Immature natural killer cell (primary cell): ENCODE results near the gene ILKAP. TPM values are rescaled to one million over a fixed set of nuclear protein-coding genes. Genes with fewer than 3 reads are reported as not detected.

Experiments used
- DNase-seq, 3 donors: peaks; one replicate each; pipeline ENCODE4 v3.0.0; 2022; ENCODE audit warnings: mixed read lengths in 1 of 3
- H3K27ac Mint-ChIP-seq, 6 donors: one replicate each; pipeline ENCODE4 v1.8.0; 2020; ENCODE audit warnings: mixed read lengths in 6 of 6, mild to moderate bottlenecking in 5 of 6, inconsistent platforms in 4 of 6, moderate library complexity in 3 of 6
- H3K27me3 Mint-ChIP-seq, 3 donors: one replicate each; pipeline ENCODE4 v1.8.0; 2020 to 2021; ENCODE audit warnings: low read depth in 3 of 3, mild to moderate bottlenecking in 3 of 3, mixed read lengths in 3 of 3, moderate library complexity in 3 of 3, inconsistent platforms in 1 of 3
- H3K36me3 Mint-ChIP-seq, 3 donors: one replicate each; pipeline ENCODE4 v1.8.0; 2020; ENCODE audit warnings: mixed read lengths in 3 of 3, inconsistent platforms in 2 of 3, mild to moderate bottlenecking in 2 of 3
- H3K4me1 Mint-ChIP-seq, 2 donors: one replicate each; pipeline ENCODE4 v1.8.0; 2020; ENCODE audit warnings: inconsistent platforms in 2 of 2, mild to moderate bottlenecking in 2 of 2, mixed read lengths in 2 of 2, moderate library complexity in 1 of 2
- H3K4me3 Mint-ChIP-seq, 5 donors: one replicate each; pipeline ENCODE4 v1.8.0; 2020; ENCODE audit warnings: mild to moderate bottlenecking in 5 of 5, mixed read lengths in 5 of 5, inconsistent platforms in 3 of 5, moderate library complexity in 3 of 5
- H3K9me3 Mint-ChIP-seq, 6 donors: one replicate each; pipeline ENCODE4 v1.8.0; 2020; ENCODE audit warnings: mild to moderate bottlenecking in 6 of 6, mixed read lengths in 6 of 6, inconsistent platforms in 4 of 6, moderate library complexity in 3 of 6
- polyA plus RNA-seq, 3 donors: library from polyadenylated mRNA; unstranded; fragments of 300-500 nt; fragmentation: Illumina TruSeq; gene quantifications; one replicate each; pipeline ENCODE4 v1.2.3, GENCODE V29; 2021

ILKAP gene
- polyA plus RNA-seq, 3 donors from 2014 or later, result 59.2 to 82.8 (median 59.3) TPM

GRCh38 chr2:238240757-238241711 is 37.5 kb upstream of the ILKAP start:
- Mint-ChIP-seq H3K27ac (peak overlapping the region in 1 of 6 donors; percentile 87), H3K9me3 (no peaks in the 10 kb centered on the region), H3K4me3 (peak overlapping the region; percentile 36 to 67 (median 54)), H3K27me3 (peaks cover 2 to 7% (median 3%) of the 10 kb centered on the region in 3 donors), H3K4me1 (peaks cover 0 to 10% of the 10 kb centered on the region in 2 donors), H3K36me3 (peaks cover under 1 to 11% (median 6%) of the 10 kb centered on the region in 3 donors)
- DNase-seq, result peak; percentile 51 to 53 (median 52)

- H3K27me3 Mint-ChIP-seq, result peaks cover 3 to 7% (median 5%) of the 10 kb centered on the region in 3 donors
- H3K4me3 Mint-ChIP-seq, result peak within 1 kb of the TSS; percentile 88 to 98 (median 92)
- peaks cover 0 to 12% of the 10 kb centered on the region in 2 donors for H3K4me1 Mint-ChIP-seq
- no peaks in the 10 kb centered on the region for H3K9me3 Mint-ChIP-seq
- peak; percentile 86 to 87 (median 87) for DNase-seq
- peak within 1 kb of the TSS; percentile 62 to 88 (median 85) for H3K27ac Mint-ChIP-seq
- H3K36me3 Mint-ChIP-seq, result peaks cover 0 to 7% (median 1%) of the 10 kb centered on the region in 3 donors
These were observed 36.6 kb upstream of the ILKAP start, which contains the start of gene HES6 for GRCh38 chr2:238239863-238240756. Gene HES6 (minus strand): TSS chr2:238240038. CDS start chr2:238239905, 133 bp downstream.

DNA sequence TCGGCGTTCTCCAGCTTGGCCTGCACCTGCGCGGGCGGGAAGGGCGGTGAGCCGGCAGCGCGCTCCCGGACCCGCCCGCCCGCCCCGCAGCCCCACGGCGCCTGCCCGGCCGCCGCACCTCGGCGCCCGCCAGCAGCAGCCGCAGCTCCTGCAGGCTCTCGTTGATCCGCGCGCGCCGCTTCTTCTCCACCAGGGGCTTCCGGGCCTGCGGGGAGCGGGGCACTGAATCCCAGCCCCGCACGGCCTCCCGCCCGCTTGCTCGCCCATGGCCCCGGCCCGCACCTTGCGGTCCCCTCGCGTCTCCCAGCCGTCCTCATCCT is 36.0 kb upstream of the ILKAP start:
- Mint-ChIP-seq H3K4me3 (peak overlapping the region in 2 of 5 donors; percentile 18 to 47), H3K9me3 (no peaks in the 10 kb centered on the region), H3K4me1 (peaks cover 0 to 13% of the 10 kb centered on the region in 2 donors), H3K27me3 (peaks cover 5 to 7% (median 6%) of the 10 kb centered on the region in 3 donors), H3K27ac (no peak overlapping the region), H3K36me3 (peaks cover 0 to 5% (median 0%) of the 10 kb centered on the region in 3 donors)
- no peak for DNase-seq

- H3K36me3 Mint-ChIP-seq, result no peaks in the 10 kb centered on the region
- no peak overlapping the region for H3K27ac Mint-ChIP-seq
- H3K4me1 Mint-ChIP-seq, result peaks cover 2 to 13% of the 10 kb centered on the region in 2 donors
- H3K9me3 Mint-ChIP-seq, result no peaks in the 10 kb centered on the region
- peaks cover 5 to 9% (median 8%) of the 10 kb centered on the region in 3 donors for H3K27me3 Mint-ChIP-seq
- H3K4me3 Mint-ChIP-seq, result peak overlapping the region; percentile 43 to 76 (median 46)
- peak; percentile 48 to 56 (median 53) for DNase-seq
These were observed 35.5 kb upstream of the ILKAP start for GRCh38 chr2:238238766-238239542.

DNA sequence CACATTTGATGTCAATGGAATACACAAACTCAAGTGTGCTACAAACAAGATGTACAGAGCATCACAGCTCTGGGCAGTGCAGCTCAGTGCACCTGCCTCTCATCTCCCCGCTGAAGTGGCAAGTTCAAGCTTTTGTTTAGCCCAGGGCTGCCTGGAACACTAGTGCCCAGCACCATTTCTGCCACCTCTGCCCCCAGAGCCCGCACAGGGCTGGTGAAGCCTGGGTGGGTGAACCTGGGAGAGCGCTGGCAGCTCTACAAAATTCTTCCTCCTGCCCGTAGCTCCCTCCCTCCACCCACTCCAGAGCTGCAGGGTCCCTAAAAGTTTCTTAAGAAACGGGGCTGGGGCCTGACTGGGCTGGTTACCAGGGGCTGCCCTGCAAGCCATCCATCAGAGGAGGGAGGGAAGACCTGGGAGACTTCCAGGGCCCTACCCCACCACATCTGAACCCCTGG is 34.8 kb upstream of the ILKAP start:
- Mint-ChIP-seq H3K27ac (peak overlapping the region in 2 of 6 donors; percentile 32 to 71), H3K36me3 (no peaks in the 10 kb centered on the region), H3K4me1 (peaks cover 9 to 13% of the 10 kb centered on the region in 2 donors), H3K4me3 (peak overlapping the region; percentile 59 to 76 (median 68)), H3K9me3 (no peaks in the 10 kb centered on the region), H3K27me3 (peaks cover 6 to 13% (median 9%) of the 10 kb centered on the region in 3 donors)
- DNase-seq, result no peak

DNA sequence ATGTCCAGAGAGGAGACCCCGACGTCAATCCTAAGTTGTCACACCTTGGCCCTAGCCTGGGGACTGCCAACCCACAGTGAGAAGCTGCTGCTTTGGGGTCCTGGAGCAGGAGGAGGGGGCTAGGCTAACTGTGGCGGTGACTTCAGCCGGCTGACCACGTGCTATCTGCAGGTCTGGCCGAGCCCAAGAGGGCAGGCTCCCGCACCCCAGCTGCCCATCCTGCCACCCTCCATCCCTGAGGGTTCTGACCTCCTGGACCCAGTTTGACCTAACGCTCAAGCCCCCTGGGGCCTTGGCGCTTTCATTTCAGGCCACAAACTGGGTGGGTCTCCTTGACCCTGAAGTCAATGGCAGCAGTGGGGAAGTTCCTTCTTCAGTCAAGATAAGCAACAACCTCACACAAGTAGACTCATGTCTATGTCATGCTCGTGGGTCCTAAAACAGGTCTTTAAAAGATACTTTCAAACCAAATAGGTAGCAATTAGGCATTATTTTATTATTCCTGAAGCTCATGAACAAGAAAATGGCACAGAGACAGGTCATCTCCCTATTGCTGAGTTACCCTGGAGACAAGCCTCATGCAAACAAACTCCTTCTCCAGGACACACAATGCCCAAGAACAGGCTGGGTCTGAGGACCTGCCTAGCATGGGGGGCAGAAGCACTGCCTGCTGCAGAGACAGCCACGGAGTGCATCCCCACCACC is 34.1 kb upstream of the ILKAP start:
- Mint-ChIP-seq H3K4me3 (peak overlapping the region; percentile 33 to 76 (median 68)), H3K36me3 (no peaks in the 10 kb centered on the region), H3K9me3 (no peaks in the 10 kb centered on the region), H3K27ac (peak overlapping the region in 1 of 6 donors; percentile 71), H3K4me1 (peaks cover 13 to 15% of the 10 kb centered on the region in 2 donors), H3K27me3 (peaks cover 6 to 13% (median 9%) of the 10 kb centered on the region in 3 donors)
- no peak for DNase-seq

GRCh38 chr2:238236571-238236970 is 33.1 kb upstream of the ILKAP start:
- no peak for DNase-seq
- H3K4me3 Mint-ChIP-seq, result no peak overlapping the region
- no peaks in the 10 kb centered on the region for H3K9me3 Mint-ChIP-seq
- H3K27me3 Mint-ChIP-seq, result peaks cover 8 to 23% (median 10%) of the 10 kb centered on the region in 3 donors
- H3K27ac Mint-ChIP-seq, result no peak overlapping the region
- H3K36me3 Mint-ChIP-seq, result no peaks in the 10 kb centered on the region
- peaks cover 14 to 24% of the 10 kb centered on the region in 2 donors for H3K4me1 Mint-ChIP-seq

GRCh38 chr2:238235856-238236255 is 32.4 kb upstream of the ILKAP start:
- Mint-ChIP-seq H3K4me3 (peak overlapping the region in 2 of 5 donors; percentile 18 to 73), H3K36me3 (no peaks in the 10 kb centered on the region), H3K27ac (peak overlapping the region in 1 of 6 donors; percentile 27), H3K4me1 (peaks cover 20 to 31% of the 10 kb centered on the region in 2 donors), H3K9me3 (no peaks in the 10 kb centered on the region), H3K27me3 (peaks cover 8 to 27% (median 14%) of the 10 kb centered on the region in 3 donors)
- no peak for DNase-seq

DNA sequence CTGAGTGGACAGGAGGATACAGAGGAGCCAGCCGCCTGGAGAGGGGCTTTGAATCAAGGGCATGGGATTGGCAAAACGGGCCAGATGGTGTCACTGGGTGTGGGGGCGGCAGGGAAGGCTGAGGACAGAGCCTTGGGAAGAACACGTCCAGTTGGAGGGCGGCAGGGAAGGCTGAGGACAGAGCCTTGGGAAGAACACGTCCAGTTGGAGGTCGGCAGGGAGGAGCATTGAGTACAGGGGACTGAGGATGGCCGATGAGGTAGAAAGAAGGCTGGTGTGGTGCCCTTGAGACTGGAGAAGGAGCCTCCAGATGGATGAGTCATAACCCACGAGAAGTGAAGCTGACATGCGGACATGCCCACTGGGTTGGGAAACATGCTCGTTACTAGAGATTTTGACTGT is 31.8 kb upstream of the ILKAP start:
- peaks cover 8 to 32% (median 16%) of the 10 kb centered on the region in 3 donors for H3K27me3 Mint-ChIP-seq
- no peak for DNase-seq
- no peaks in the 10 kb centered on the region for H3K9me3 Mint-ChIP-seq
- H3K4me1 Mint-ChIP-seq, result peaks cover 25 to 36% of the 10 kb centered on the region in 2 donors
- H3K4me3 Mint-ChIP-seq, result peak overlapping the region; percentile 39 to 79 (median 64)
- H3K36me3 Mint-ChIP-seq, result no peaks in the 10 kb centered on the region
- peak overlapping the region in 1 of 6 donors; percentile 60 for H3K27ac Mint-ChIP-seq

- Mint-ChIP-seq H3K36me3 (no peaks in the 10 kb centered on the region), H3K27ac (peak overlapping the region in 1 of 6 donors; percentile 10), H3K4me1 (peaks cover 33 to 53% of the 10 kb centered on the region in 2 donors), H3K9me3 (no peaks in the 10 kb centered on the region), H3K4me3 (peak overlapping the region; percentile 65 to 75 (median 70)), H3K27me3 (peaks cover 7 to 33% (median 16%) of the 10 kb centered on the region in 3 donors)
- no peak for DNase-seq
These were observed 30.1 kb upstream of the ILKAP start for GRCh38 chr2:238233625-238234024.

GRCh38 chr2:238231809-238232208 is 28.3 kb upstream of the ILKAP start:
- peaks cover 35 to 58% of the 10 kb centered on the region in 2 donors for H3K4me1 Mint-ChIP-seq
- peak overlapping the region in 2 of 6 donors; percentile 16 to 85 for H3K27ac Mint-ChIP-seq
- DNase-seq, result no peak
- H3K27me3 Mint-ChIP-seq, result peaks cover 7 to 33% (median 11%) of the 10 kb centered on the region in 3 donors
- peaks cover 0 to 7% (median 6%) of the 10 kb centered on the region in 3 donors for H3K36me3 Mint-ChIP-seq
- no peaks in the 10 kb centered on the region for H3K9me3 Mint-ChIP-seq
- peak overlapping the region; percentile 82 to 89 (median 86) for H3K4me3 Mint-ChIP-seq

DNA sequence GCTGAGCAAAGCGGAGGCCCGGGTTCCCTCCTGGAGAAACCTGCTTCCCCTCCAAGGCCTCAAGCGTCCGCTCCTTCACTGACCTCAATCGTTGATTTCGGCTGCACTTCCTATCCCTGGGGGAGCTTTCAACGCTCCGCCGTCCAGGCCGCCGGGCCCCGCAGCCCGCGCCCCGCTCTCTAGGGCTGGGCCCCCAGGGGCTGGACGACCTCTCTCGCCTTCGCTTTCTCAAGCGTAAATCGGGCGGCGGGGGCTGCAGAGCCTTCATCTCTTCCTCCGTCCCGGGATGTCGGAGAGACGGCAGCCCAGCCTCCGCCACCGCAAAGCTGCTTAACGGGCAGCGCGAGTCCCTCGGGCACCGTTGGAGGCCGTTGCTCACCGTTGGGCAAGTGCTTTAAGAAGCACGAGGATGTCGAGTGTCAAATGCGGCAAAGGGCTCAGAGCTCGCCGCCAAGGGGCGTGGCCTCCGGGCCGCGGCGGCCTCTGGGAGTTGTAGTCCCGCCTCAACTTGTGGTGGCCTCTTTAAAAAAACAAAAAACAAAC is 27.8 kb upstream of the ILKAP start:
- H3K36me3 Mint-ChIP-seq, result peaks cover 0 to 10% (median 8%) of the 10 kb centered on the region in 3 donors
- peaks cover 7 to 33% (median 13%) of the 10 kb centered on the region in 3 donors for H3K27me3 Mint-ChIP-seq
- peak; percentile 61 to 70 (median 64) for DNase-seq
- H3K9me3 Mint-ChIP-seq, result no peaks in the 10 kb centered on the region
- peaks cover 35 to 58% of the 10 kb centered on the region in 2 donors for H3K4me1 Mint-ChIP-seq
- peak overlapping the region; percentile 82 to 89 (median 86) for H3K4me3 Mint-ChIP-seq
- H3K27ac Mint-ChIP-seq, result peak overlapping the region in 3 of 6 donors; percentile 56 to 85 (median 80)
